Effector memory CD8-positive, alpha-beta T cell (primary cell): ENCODE measurements around the gene KLHDC9.
A peak's percentile ranks its signal among the peaks of the same experiment; 100 is the strongest.

Experiments
- ATAC-seq: fragments of 150-1000 bp; cut with Tn5 transposase; replicated peaks from 2 replicates; pipeline ENCODE4 v1.10.0; 2021; ENCODE audit warnings: mild to moderate bottlenecking, moderate library complexity
- DNase-seq, 3 experiments: peaks; one replicate each; pipeline ENCODE4 v3.0.0; 2021
- H3K27ac Mint-ChIP-seq, 2 donors: one replicate each; pipeline ENCODE4 v1.8.0; 2022; ENCODE audit warnings: mild to moderate bottlenecking in 2 of 2, mixed read lengths in 2 of 2, moderate library complexity in 2 of 2
- H3K27me3 Mint-ChIP-seq, 2 donors: one replicate each; pipeline ENCODE4 v1.8.0; 2022; ENCODE audit warnings: mixed read lengths in 2 of 2
- H3K36me3 Mint-ChIP-seq: one replicate; pipeline ENCODE4 v1.8.0; 2022; ENCODE audit warnings: mild to moderate bottlenecking, moderate library complexity, mixed read lengths; ENCODE audit not compliant: insufficient read depth
- H3K4me1 Mint-ChIP-seq, 2 donors: one replicate each; pipeline ENCODE4 v1.8.0; 2022; ENCODE audit warnings: low read depth in 2 of 2, mixed read lengths in 2 of 2
- H3K4me3 Mint-ChIP-seq, 2 donors: one replicate each; pipeline ENCODE4 v1.8.0; 2022; ENCODE audit warnings: mild to moderate bottlenecking in 2 of 2, mixed read lengths in 2 of 2, moderate library complexity in 2 of 2
- H3K9me3 Mint-ChIP-seq, 2 donors: one replicate each; pipeline ENCODE4 v1.8.0; 2022; ENCODE audit warnings: mixed read lengths in 2 of 2

Gene KLHDC9

GRCh38 chr1:161117759-161118581, 19.8 kb downstream of the KLHDC9 start, which contains the start of the genes NIT1 and PFDN2:
TSS of gene NIT1 (plus strand) at chr1:161118105. CDS start at chr1:161118177, 72 bp downstream.
TSS of gene PFDN2 (minus strand) at chr1:161118037. CDS start at chr1:161118026, 11 bp downstream.
- Mint-ChIP-seq H3K4me1 (peaks cover 43 to 50% of the 10 kb centered on the region in 2 donors), H3K36me3 (peaks cover 46% of the 10 kb centered on the region), H3K4me3 (peak within 1 kb of the TSS; percentile 96 to 97), H3K9me3 (no peaks in the 10 kb centered on the region), H3K27ac (peak within 1 kb of the TSS; percentile 94 to 98), H3K27me3 (no peaks in the 10 kb centered on the region)
- peak; percentile 78 to 82 (median 80) for DNase-seq
- ATAC-seq: peak; percentile 80

DNA sequence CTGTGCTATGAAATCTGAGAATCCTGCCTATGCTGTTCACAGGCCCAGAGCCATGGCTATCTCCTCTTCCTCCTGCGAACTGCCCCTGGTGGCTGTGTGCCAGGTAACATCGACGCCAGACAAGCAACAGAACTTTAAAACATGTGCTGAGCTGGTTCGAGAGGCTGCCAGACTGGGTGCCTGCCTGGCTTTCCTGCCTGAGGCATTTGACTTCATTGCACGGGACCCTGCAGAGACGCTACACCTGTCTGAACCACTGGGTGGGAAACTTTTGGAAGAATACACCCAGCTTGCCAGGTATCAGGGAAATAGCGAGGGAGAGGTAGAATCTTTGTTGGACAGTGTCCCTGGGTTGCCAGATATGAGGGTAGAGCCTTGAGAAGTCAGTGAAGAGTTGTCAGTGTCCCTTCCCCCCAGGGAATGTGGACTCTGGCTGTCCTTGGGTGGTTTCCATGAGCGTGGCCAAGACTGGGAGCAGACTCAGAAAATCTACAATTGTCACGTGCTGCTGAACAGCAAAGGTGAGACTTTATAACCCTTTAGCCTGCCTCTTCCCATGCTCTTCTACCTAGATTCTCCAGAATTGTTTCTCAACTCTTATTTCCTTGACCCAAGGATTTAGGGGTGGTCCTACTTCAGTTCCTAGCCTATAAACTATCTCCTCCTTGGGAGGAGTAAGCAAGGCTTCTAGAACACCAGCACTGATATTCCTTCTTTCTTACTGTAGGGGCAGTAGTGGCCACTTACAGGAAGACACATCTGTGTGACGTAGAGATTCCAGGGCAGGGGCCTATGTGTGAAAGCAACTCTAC, 21.1 kb downstream of the KLHDC9 start:
- DNase-seq: peak; percentile 49 to 59 (median 53)
- peaks cover 32 to 41% of the 10 kb centered on the region in 2 donors for H3K4me1 Mint-ChIP-seq

DNA sequence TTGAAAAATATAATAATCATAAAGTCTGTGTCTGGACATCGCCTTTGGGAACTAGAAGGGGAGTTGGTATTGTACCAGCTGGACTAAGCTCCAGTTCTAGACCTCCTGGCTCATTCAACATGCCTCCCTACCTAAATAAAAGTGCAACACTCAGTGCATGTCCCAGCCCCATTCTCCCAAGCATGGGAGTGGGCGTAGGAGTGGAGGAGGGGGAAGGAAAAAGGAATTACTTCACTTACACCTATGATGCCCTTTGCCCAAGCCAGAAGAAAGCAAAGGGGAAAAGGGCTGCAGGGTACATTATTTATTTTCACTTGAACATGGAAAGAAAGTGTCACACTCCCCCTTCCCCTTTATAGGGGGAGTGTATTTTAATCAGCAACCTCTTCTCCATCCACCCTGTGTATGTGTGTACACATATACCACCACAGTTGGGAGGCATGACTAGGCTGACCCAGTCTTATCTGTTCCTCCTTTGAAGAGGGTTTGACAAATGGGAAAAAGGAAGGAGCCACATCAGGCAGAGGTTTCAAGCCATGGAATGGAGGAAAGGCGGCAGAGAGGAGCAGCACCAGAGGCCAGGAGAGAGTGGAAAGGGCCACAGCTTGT, 23.0 kb downstream of the KLHDC9 start:
- Mint-ChIP-seq H3K27me3 (no peaks in the 10 kb centered on the region), H3K4me3 (no peak overlapping the region)

More for the DNA sequence above, 21.1 kb downstream of the KLHDC9 start:
- H3K36me3 Mint-ChIP-seq: peaks cover 59% of the 10 kb centered on the region
- peak overlapping the region; percentile 96 to 97 for H3K4me3 Mint-ChIP-seq
- H3K9me3 Mint-ChIP-seq: no peaks in the 10 kb centered on the region
- peak; percentile 61 for ATAC-seq
- peak overlapping the region; percentile 94 to 98 for H3K27ac Mint-ChIP-seq
- H3K27me3 Mint-ChIP-seq: no peaks in the 10 kb centered on the region

GRCh38 chr1:161121834-161122233, 23.7 kb downstream of the KLHDC9 start:
- Mint-ChIP-seq H3K4me3 (no peak overlapping the region), H3K27me3 (no peaks in the 10 kb centered on the region), H3K27ac (peak overlapping the region in 1 of 2 donors; percentile 44), H3K4me1 (peaks cover 30 to 36% of the 10 kb centered on the region in 2 donors), H3K36me3 (peaks cover 64% of the 10 kb centered on the region), H3K9me3 (no peaks in the 10 kb centered on the region)
- DNase-seq: no peak
- no peak for ATAC-seq

More for the DNA sequence above, 23.0 kb downstream of the KLHDC9 start:
- ATAC-seq (no peak), DNase-seq (no peak)
- Mint-ChIP-seq H3K4me1 (peaks cover 30 to 37% of the 10 kb centered on the region in 2 donors), H3K27ac (peak overlapping the region in 1 of 2 donors; percentile 44), H3K36me3 (peaks cover 59% of the 10 kb centered on the region), H3K9me3 (no peaks in the 10 kb centered on the region)

DNA sequence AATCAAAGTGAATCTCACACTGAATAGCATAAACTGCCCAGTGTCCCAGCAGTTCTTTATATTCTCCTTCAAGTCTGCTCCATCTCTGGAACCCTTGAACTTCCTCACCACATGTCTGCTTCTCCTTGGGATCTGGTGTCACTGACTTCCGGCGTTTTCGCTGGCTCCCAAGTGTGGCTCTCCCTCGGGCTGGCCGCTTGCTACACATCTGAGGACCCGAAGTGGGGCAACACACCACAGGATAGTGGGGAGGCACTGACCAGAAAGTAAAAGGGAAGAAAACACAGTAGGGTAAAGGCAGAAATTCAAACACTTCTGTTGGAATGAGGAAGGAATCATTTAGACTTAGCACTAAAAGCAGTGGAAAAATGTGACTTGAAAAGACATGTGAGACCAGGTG, 24.8 kb downstream of the KLHDC9 start:
- Mint-ChIP-seq H3K4me3 (no peak overlapping the region), H3K27ac (peak overlapping the region in 1 of 2 donors; percentile 46), H3K4me1 (peaks cover 31 to 43% of the 10 kb centered on the region in 2 donors), H3K9me3 (no peaks in the 10 kb centered on the region), H3K27me3 (no peaks in the 10 kb centered on the region), H3K36me3 (peaks cover 66% of the 10 kb centered on the region)
- ATAC-seq: no peak
- DNase-seq: no peak

GRCh38 chr1:161127649-161128048, 29.5 kb downstream of the KLHDC9 start:
- no peaks in the 10 kb centered on the region for H3K9me3 Mint-ChIP-seq
- ATAC-seq (no peak), DNase-seq (no peak)
- no peaks in the 10 kb centered on the region for H3K27me3 Mint-ChIP-seq
- H3K27ac Mint-ChIP-seq: peak overlapping the region; percentile 31 to 56
- peaks cover 31 to 56% of the 10 kb centered on the region in 2 donors for H3K4me1 Mint-ChIP-seq
- peaks cover 55% of the 10 kb centered on the region for H3K36me3 Mint-ChIP-seq
- no peak overlapping the region for H3K4me3 Mint-ChIP-seq

GRCh38 chr1:161128591-161129420, 30.6 kb downstream of the KLHDC9 start:
- ATAC-seq (no peak), DNase-seq (no peak)
- Mint-ChIP-seq H3K27me3 (no peaks in the 10 kb centered on the region), H3K36me3 (peaks cover 43% of the 10 kb centered on the region), H3K4me3 (no peak overlapping the region), H3K9me3 (no peaks in the 10 kb centered on the region), H3K27ac (peak overlapping the region in 1 of 2 donors; percentile 50), H3K4me1 (peaks cover 31 to 51% of the 10 kb centered on the region in 2 donors)

DNA sequence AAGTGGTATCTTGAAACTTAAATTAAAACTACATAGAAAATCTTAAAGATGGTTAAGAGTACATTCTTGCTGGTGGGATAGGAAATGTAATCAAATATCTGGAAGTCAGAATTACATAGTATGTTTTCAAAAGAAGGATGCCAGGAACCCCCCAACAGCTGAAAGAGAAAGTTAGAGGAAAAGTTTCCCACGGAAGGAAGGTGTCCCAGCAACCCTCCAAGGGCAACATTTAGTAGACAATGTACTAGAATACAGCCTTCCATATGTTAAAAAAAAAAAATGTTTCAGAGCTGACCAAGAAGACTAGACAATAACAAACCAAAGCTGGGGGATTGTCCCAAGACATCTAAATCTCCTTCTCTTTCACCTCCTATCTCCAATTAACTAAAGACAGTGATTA, 32.1 kb downstream of the KLHDC9 start:
- Mint-ChIP-seq H3K36me3 (peaks cover 35% of the 10 kb centered on the region), H3K27me3 (no peaks in the 10 kb centered on the region), H3K4me1 (peaks cover 31 to 55% of the 10 kb centered on the region in 2 donors), H3K27ac (peak overlapping the region in 1 of 2 donors; percentile 2), H3K9me3 (no peaks in the 10 kb centered on the region), H3K4me3 (peak overlapping the region in 1 of 2 donors; percentile 11)
- DNase-seq (no peak), ATAC-seq (no peak)

- Mint-ChIP-seq H3K27ac (no peak overlapping the region), H3K9me3 (no peaks in the 10 kb centered on the region), H3K36me3 (peaks cover 26% of the 10 kb centered on the region), H3K27me3 (no peaks in the 10 kb centered on the region), H3K4me1 (peaks cover 24 to 48% of the 10 kb centered on the region in 2 donors), H3K4me3 (no peak overlapping the region)
- DNase-seq (peak in 1 of 3 experiments; percentile 26), ATAC-seq (peak; percentile 1)
These were observed 33.6 kb downstream of the KLHDC9 start for GRCh38 chr1:161131523-161132409.

DNA sequence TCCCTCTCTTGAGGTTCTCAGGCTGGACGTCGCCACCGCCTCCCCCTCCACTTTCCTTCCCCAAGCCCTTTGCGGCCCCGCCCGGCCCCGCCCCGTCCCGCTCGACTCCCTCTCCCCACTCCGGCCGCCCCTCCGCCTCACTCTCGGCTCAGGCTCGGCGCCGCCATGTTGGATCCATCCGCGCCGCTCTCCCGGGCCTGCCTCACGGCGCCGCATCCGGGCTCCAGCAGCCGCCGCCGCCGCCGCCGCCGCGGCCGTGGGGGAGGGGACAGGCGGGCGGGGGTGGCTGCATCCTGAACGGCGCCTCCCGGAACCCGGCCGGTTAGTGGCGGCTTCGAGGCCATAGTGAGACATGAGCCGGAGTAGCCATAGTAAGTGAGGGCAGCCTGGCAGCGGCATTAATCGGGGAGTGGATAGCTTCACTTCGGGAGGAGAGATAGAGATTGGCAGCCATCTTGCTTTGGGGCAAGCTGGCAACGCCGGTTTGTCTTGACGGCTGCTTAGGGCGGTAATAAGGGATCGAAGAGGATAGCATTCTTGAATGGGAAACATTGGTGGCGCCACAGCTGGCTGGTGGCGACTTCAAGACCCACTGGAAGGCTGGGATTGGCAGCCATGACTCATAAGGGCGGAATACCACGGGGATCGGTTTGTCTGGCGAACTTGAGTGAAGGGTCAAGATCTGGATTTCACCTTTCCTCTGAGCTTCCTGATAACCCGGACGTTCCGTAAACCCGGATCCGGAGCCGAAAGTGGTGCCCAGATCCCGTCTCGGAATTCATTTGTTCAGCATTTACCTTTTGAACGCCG, 34.5 kb downstream of the KLHDC9 start, which contains the start of gene DEDD:
Gene DEDD (minus strand): TSS at position 258 of the 810 bp plus-strand sequence. CDS start 8,205 bp downstream, outside the sequence.
- H3K27ac Mint-ChIP-seq: no peak within 1 kb of the TSS
- DNase-seq: peak; percentile 83 to 85 (median 84)
- H3K4me1 Mint-ChIP-seq: peaks cover 18 to 39% of the 10 kb centered on the region in 2 donors
- no peaks in the 10 kb centered on the region for H3K9me3 Mint-ChIP-seq
- peaks cover 18% of the 10 kb centered on the region for H3K36me3 Mint-ChIP-seq
- no peaks in the 10 kb centered on the region for H3K27me3 Mint-ChIP-seq
- no peak within 1 kb of the TSS for H3K4me3 Mint-ChIP-seq
- ATAC-seq: peak; percentile 95

- no peak for DNase-seq
- Mint-ChIP-seq H3K4me3 (no peak overlapping the region), H3K27ac (no peak overlapping the region), H3K36me3 (peaks cover 15% of the 10 kb centered on the region), H3K27me3 (no peaks in the 10 kb centered on the region), H3K4me1 (peaks cover 17 to 32% of the 10 kb centered on the region in 2 donors), H3K9me3 (no peaks in the 10 kb centered on the region)
- ATAC-seq: peak; percentile 0
These were observed 35.1 kb downstream of the KLHDC9 start for GRCh38 chr1:161133220-161133740.
